SK-N-SH (cell line): ENCODE data around the gene MYO19. TPM values are rescaled to one million over a fixed set of nuclear protein-coding genes. Genes with fewer than 3 reads are reported as not detected.
A peak's percentile ranks its signal among the peaks of the same experiment; 100 is the strongest.

Experiments
- CTCF ChIA-PET: fragments of 300-600, 350-600 bp; formaldehyde crosslinking; extraction: SDS; loops from one replicate; lab custom pipeline; 2021; lab: Yijun Ruan, JAX
- POLR2A ChIA-PET: fragments of 350-600 bp; sonication (Branson Sonifier 250); formaldehyde crosslinking; extraction: SDS; loops from one replicate; lab custom pipeline; 2020; ENCODE audit warnings: antibody characterized with exemption, inconsistent platforms; lab: Yijun Ruan, JAX
- DNase-seq: peaks from one replicate; pipeline ENCODE4 v3.0.0; 2012
- H2AFZ ChIP-seq: fragments of 200-600 bp; sonication (generic); 2 replicates; pipeline ENCODE4 v1.8.1; 2016; ENCODE audit warnings: antibody characterized with exemption, mild to moderate bottlenecking, low read depth
- H3F3A ChIP-seq: fragments of 200-600 bp; sonication (generic); replicated peaks from 2 replicates; pipeline ENCODE3; 2016; ENCODE audit warnings: antibody characterized with exemption, mild to moderate bottlenecking; ENCODE audit not compliant: insufficient read depth
- H3K27ac ChIP-seq, 2 experiments: fragments of 200-500 bp in 1 of 2; fragments of 200-600 bp in 1 of 2; sonication (Bioruptor generic) in 1 of 2; sonication (generic), shearing (Covaris generic) in 1 of 2; 2 replicates each; pipeline versions ENCODE4 v1.5.1 to v1.6.1; 2014 to 2016; ENCODE audit warnings: low read depth in 2 of 2, inconsistent platforms in 1 of 2, low read length in 1 of 2, mild to moderate bottlenecking in 1 of 2, mixed read lengths in 1 of 2
- H3K27me3 ChIP-seq: fragments of 200-600 bp; sonication (generic), shearing (Covaris generic); 2 replicates; pipeline ENCODE4 v1.6.1; 2016; ENCODE audit warnings: mixed run types; ENCODE audit not compliant: insufficient read depth
- H3K36me3 ChIP-seq, 2 experiments: fragments of 200-500 bp in 1 of 2; fragments of 200-600 bp in 1 of 2; sonication (Bioruptor generic) in 1 of 2; sonication (generic) in 1 of 2; replicated peaks in 1 of 2; 2 replicates each; pipeline versions ENCODE3 to v1.5.1; 2014 to 2016; ENCODE audit warnings: low read length in 1 of 2, mild to moderate bottlenecking in 1 of 2; ENCODE audit not compliant: insufficient read depth in 2 of 2, control insufficient read depth in 1 of 2
- H3K4me1 ChIP-seq, 2 experiments: fragments of 200-500 bp in 1 of 2; fragments of 200-600 bp in 1 of 2; sonication (Bioruptor generic) in 1 of 2; sonication (generic), shearing (Covaris generic) in 1 of 2; 2 replicates each; pipeline versions ENCODE4 v1.5.1 to v1.6.1; 2014 to 2016; ENCODE audit warnings: low read depth in 1 of 2, low read length in 1 of 2, mixed run types in 1 of 2; ENCODE audit not compliant: insufficient read depth in 2 of 2, control insufficient read depth in 1 of 2
- H3K4me2 ChIP-seq: fragments of 200-600 bp; sonication (generic), shearing (Covaris generic); 2 replicates; pipeline ENCODE4 v1.6.1; 2017; ENCODE audit warnings: mixed run types
- H3K4me3 ChIP-seq, 2 experiments: fragments of 200-500 bp in 1 of 2; fragments of 200-600 bp in 1 of 2; sonication (Bioruptor generic) in 1 of 2; sonication (generic), shearing (Covaris generic) in 1 of 2; 2 replicates each; pipeline versions ENCODE4 v1.5.1 to v1.8.1; 2014 to 2016; ENCODE audit warnings: low read depth in 2 of 2, inconsistent platforms in 1 of 2, low read length in 1 of 2, mild to moderate bottlenecking in 1 of 2, mixed read lengths in 1 of 2, moderate library complexity in 1 of 2
- H3K79me2 ChIP-seq: fragments of 200-600 bp; sonication (generic); 2 replicates; pipeline ENCODE4 v1.8.1; 2017; ENCODE audit warnings: mild to moderate bottlenecking; ENCODE audit not compliant: insufficient read depth
- H3K9ac ChIP-seq: fragments of 200-600 bp; sonication (generic); 2 replicates; pipeline ENCODE4 v1.6.1; 2017; ENCODE audit warnings: mixed run types
- H3K9me2 ChIP-seq: fragments of 200-600 bp; sonication (generic); 2 replicates; pipeline ENCODE4 v1.6.1; 2017; ENCODE audit warnings: mixed run types
- H3K9me3 ChIP-seq: fragments of 200-600 bp; sonication (generic); 2 replicates; pipeline ENCODE4 v1.6.1; 2017; ENCODE audit warnings: mixed run types, mild to moderate bottlenecking, moderate library complexity
- H4K20me1 ChIP-seq: fragments of 200-600 bp; sonication (generic); 2 replicates; pipeline ENCODE4 v1.6.1; 2017; ENCODE audit warnings: mild to moderate bottlenecking, mixed run types; ENCODE audit not compliant: insufficient read depth
- CTCF ChIP-seq: fragments of 200-600 bp; sonication (generic); IDR thresholded peaks from 2 replicates; pipeline ENCODE4 v1.6.1; 2017; ENCODE audit warnings: antibody characterized with exemption, mild to moderate bottlenecking, moderate library complexity
- ELF1 ChIP-seq: IDR thresholded peaks from 2 replicates; pipeline ENCODE4 v1.4.0; 2012
- FOXJ3 ChIP-seq: sonication (generic); formaldehyde crosslinking; IDR thresholded peaks from 2 replicates; pipeline ENCODE4 v1.5.1; 2020; ENCODE audit warnings: mild to moderate bottlenecking, missing genetic modification reagents
- IRF3 ChIP-seq: fragments of 150-350 bp; IDR thresholded peaks from 2 replicates; pipeline ENCODE4 v1.6.1; 2016; ENCODE audit warnings: mild to moderate bottlenecking, low read depth, low read length
- JUND ChIP-seq: IDR thresholded peaks from 2 replicates; pipeline ENCODE4 v1.4.0; 2012
- MAX ChIP-seq: IDR thresholded peaks from 2 replicates; pipeline ENCODE4 v1.4.0; 2012; ENCODE audit warnings: low read depth
- MEF2A ChIP-seq: IDR thresholded peaks from 2 replicates; pipeline ENCODE4 v1.4.0; 2012; ENCODE audit warnings: low read depth, borderline replicate concordance
- MXI1 ChIP-seq: IDR thresholded peaks from 2 replicates; pipeline ENCODE4 v1.6.1; 2012; ENCODE audit warnings: mild to moderate bottlenecking, low read depth, low read length, improper control_type of control experiment
- NRF1 ChIP-seq: IDR thresholded peaks from 2 replicates; pipeline ENCODE4 v1.6.1; 2012; ENCODE audit warnings: low read depth, mild to moderate bottlenecking, low read length
- POLR2AphosphoS5 ChIP-seq: IDR thresholded peaks from 2 replicates; pipeline ENCODE4 v1.6.1; 2012; ENCODE audit warnings: low read depth, low read length
- RAD21 ChIP-seq: IDR thresholded peaks from 2 replicates; pipeline ENCODE4 v1.6.1; 2012; ENCODE audit warnings: mild to moderate bottlenecking, low read length
- RCOR1 ChIP-seq: fragments of 150-350 bp; IDR thresholded peaks from 2 replicates; pipeline ENCODE4 v1.6.1; 2017; ENCODE audit warnings: antibody characterized with exemption, low read length
- RFX5 ChIP-seq: IDR thresholded peaks from 2 replicates; pipeline ENCODE4 v1.6.1; 2012; ENCODE audit warnings: mild to moderate bottlenecking, improper control_type of control experiment, low read length
- SIN3A ChIP-seq: IDR thresholded peaks from 2 replicates; pipeline ENCODE4 v1.6.1; 2012; ENCODE audit warnings: low read depth, mild to moderate bottlenecking, low read length, moderate library complexity, borderline replicate concordance
- SMC3 ChIP-seq: IDR thresholded peaks from 2 replicates; pipeline ENCODE4 v1.6.1; 2012; ENCODE audit warnings: low read depth, low read length, improper control_type of control experiment
- TEAD4 ChIP-seq: IDR thresholded peaks from 2 replicates; pipeline ENCODE4 v1.4.0; 2012; ENCODE audit warnings: mild to moderate bottlenecking, borderline replicate concordance; ENCODE audit not compliant: insufficient read depth
- WGBS: methylation state at CpG from one replicate; pipeline ENCODE4 v1.1.6; 2017; ENCODE audit warnings: low lambda C conversion rate; 5-methylcytosine and 5-hydroxymethylcytosine counted together
- polyA plus RNA-seq, 3 experiments: library from polyadenylated mRNA; depleted of rRNA; stranded (reverse); fragments of >200 nt; gene quantifications; 2 replicates each; pipeline ENCODE4 v1.2.3, GENCODE V29; 2012
- TF ChIP-seq, protein P1 (sequence below): IDR thresholded peaks from 2 replicates; pipeline ENCODE4 v1.6.1; 2012; ENCODE audit warnings: mild to moderate bottlenecking, low read depth, low read length, moderate library complexity
- TF ChIP-seq, protein P2 (sequence below): IDR thresholded peaks from 2 replicates; pipeline ENCODE4 v1.4.0; 2012; ENCODE audit warnings: low read depth, borderline replicate concordance
- TF ChIP-seq, protein P3 (sequence below): IDR thresholded peaks from 2 replicates; pipeline ENCODE4 v1.4.0; 2012; ENCODE audit warnings: low read depth, borderline replicate concordance

MYO19 gene
- polyA plus RNA-seq, 1 of the 3 experiments (the other 2 are of a cell fraction), result 61.6 TPM

DNA sequence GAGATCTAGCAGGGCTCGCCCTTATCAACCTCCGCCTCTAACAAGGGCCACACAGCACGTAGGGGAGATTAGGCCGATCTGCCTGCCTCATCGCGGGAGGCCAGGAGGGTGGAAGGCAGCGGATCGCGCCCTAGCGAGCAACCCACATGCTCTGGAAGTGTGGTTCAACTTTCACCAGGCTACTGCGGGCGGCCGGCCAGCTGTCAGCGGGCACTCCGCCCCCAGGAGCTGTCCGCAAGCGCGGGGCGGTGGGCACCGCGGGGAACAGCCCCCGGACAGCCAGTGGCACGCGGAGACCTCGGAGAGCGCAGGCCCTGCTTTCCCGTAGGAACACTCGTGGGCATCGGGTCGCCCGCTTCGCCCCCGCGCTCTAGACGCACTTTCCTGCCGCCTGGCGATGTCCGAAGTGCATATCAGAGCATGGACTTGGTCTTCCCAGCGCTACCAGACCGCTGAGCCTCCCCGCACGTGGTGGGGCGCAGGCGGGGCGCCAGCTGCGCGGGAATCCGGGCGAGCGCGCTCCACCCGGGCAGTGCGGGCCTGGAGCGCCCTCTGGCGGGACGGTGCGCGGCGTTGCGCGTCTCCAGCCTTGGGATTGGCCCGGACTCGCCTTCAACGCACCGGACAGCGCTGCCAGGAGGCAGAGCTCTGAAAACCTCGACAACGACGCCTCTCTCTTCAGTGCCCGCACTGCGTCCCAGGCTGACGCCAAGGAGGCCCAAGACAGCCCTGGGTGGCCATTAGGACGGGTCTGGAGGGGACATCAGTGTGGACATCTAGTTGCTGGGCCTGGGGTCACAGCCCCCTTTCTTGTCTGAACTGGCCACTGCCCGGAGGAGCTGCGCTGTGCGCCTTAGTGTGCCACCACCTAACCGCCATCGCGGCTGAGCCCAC lies 51.8 kb downstream of the MYO19 start (continued):
- TF ChIP-seq, protein P1, sequence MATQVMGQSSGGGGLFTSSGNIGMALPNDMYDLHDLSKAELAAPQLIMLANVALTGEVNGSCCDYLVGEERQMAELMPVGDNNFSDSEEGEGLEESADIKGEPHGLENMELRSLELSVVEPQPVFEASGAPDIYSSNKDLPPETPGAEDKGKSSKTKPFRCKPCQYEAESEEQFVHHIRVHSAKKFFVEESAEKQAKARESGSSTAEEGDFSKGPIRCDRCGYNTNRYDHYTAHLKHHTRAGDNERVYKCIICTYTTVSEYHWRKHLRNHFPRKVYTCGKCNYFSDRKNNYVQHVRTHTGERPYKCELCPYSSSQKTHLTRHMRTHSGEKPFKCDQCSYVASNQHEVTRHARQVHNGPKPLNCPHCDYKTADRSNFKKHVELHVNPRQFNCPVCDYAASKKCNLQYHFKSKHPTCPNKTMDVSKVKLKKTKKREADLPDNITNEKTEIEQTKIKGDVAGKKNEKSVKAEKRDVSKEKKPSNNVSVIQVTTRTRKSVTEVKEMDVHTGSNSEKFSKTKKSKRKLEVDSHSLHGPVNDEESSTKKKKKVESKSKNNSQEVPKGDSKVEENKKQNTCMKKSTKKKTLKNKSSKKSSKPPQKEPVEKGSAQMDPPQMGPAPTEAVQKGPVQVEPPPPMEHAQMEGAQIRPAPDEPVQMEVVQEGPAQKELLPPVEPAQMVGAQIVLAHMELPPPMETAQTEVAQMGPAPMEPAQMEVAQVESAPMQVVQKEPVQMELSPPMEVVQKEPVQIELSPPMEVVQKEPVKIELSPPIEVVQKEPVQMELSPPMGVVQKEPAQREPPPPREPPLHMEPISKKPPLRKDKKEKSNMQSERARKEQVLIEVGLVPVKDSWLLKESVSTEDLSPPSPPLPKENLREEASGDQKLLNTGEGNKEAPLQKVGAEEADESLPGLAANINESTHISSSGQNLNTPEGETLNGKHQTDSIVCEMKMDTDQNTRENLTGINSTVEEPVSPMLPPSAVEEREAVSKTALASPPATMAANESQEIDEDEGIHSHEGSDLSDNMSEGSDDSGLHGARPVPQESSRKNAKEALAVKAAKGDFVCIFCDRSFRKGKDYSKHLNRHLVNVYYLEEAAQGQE, result no peak
- no peak for TF ChIP-seq MEF2A
- peak; percentile 23; the same call in 1 of the 2 replicates for TF ChIP-seq RCOR1
- TF ChIP-seq, protein P2, sequence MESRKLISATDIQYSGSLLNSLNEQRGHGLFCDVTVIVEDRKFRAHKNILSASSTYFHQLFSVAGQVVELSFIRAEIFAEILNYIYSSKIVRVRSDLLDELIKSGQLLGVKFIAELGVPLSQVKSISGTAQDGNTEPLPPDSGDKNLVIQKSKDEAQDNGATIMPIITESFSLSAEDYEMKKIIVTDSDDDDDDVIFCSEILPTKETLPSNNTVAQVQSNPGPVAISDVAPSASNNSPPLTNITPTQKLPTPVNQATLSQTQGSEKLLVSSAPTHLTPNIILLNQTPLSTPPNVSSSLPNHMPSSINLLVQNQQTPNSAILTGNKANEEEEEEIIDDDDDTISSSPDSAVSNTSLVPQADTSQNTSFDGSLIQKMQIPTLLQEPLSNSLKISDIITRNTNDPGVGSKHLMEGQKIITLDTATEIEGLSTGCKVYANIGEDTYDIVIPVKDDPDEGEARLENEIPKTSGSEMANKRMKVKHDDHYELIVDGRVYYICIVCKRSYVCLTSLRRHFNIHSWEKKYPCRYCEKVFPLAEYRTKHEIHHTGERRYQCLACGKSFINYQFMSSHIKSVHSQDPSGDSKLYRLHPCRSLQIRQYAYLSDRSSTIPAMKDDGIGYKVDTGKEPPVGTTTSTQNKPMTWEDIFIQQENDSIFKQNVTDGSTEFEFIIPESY, result no peak
- no peak for TF ChIP-seq JUND
- TF ChIP-seq MXI1, result peak; percentile 81; the same call in 1 of the 2 replicates
- TF ChIP-seq SIN3A, result no peak
- peak; percentile 33; the same call in 1 of the 2 replicates for TF ChIP-seq NRF1
- TF ChIP-seq POLR2AphosphoS5, result no peak
- peak; percentile 97 for TF ChIP-seq MAX
- no peak for TF ChIP-seq TEAD4

DNA sequence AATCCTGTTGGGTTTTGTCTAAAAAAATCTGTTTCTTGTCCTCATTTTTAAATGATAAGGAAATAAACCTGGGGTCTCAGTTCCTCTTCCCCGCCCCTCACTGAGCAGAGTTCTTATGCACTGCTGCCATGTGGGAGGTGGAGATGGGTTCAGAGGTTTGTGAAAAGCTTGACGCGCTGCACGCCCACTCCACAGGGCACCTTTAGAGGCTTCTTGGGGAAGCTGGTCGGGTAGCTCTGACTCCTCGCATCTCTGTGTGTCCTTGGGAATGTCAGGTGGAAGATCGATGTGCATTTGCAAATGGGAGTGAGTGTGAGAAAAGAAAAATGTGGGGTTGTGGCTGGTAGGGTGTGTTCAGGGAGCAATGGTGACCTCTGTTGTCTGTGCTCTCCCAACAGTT lies 52.8 kb downstream of the MYO19 start:
- POLR2A ChIA-PET, result no interaction called here
- Histone ChIP-seq H3K27me3 (peaks cover 47% of the 10 kb centered on the region; the same call in 1 of the 2 replicates), H3K9me2 (no peaks in the 10 kb centered on the region), H3K36me3 (no peaks in the 10 kb centered on the region), H3K4me1 (peaks cover 0 to 18% of the 10 kb centered on the region in 2 experiments; a peak in 1 of 4 replicates), H3K9ac (no peak overlapping the region), H3K27ac (no peak overlapping the region), H4K20me1 (no peaks in the 10 kb centered on the region), H3K9me3 (no peaks in the 10 kb centered on the region), H3F3A (no peaks in the 10 kb centered on the region), H2AFZ (no peak overlapping the region), H3K4me3 (no peak overlapping the region), H3K4me2 (no peak overlapping the region), H3K79me2 (peaks cover 7% of the 10 kb centered on the region)
- no peak for DNase-seq
- WGBS, result 59% methylated on average over 7 of the region's 7 CpGs
- CTCF ChIA-PET, result interaction anchor here (1.1 to 1.7 kb wide), 4 partner anchors 26 to 512 kb away, joined by 3 to 6 read pairs (median 4); no protein-coding TSS in a partner anchor
- no peak for TF ChIP-seq MEF2A
- no peak for TF ChIP-seq SMC3
- TF ChIP-seq NRF1, result no peak
- TF ChIP-seq ELF1, result no peak
- no peak for TF ChIP-seq SIN3A
- no peak for TF ChIP-seq RFX5
- no peak for TF ChIP-seq MAX
- TF ChIP-seq TEAD4, result no peak
- no peak for TF ChIP-seq CTCF
- TF ChIP-seq IRF3, result no peak
- TF ChIP-seq RAD21, result no peak
- no peak for TF ChIP-seq FOXJ3
- TF ChIP-seq, protein P3, sequence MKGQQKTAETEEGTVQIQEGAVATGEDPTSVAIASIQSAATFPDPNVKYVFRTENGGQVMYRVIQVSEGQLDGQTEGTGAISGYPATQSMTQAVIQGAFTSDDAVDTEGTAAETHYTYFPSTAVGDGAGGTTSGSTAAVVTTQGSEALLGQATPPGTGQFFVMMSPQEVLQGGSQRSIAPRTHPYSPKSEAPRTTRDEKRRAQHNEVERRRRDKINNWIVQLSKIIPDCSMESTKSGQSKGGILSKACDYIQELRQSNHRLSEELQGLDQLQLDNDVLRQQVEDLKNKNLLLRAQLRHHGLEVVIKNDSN, result no peak
- TF ChIP-seq RCOR1, result no peak
- no peak for TF ChIP-seq POLR2AphosphoS5
